ENCODE results near the gene VSTM4. TPM values are rescaled to one million over a fixed set of nuclear protein-coding genes. Genes with fewer than 3 reads are reported as not detected.

Gene VSTM4
- total RNA-seq, 2 donors from 2014 or later = 1.2 to 3.1 TPM

DNA sequence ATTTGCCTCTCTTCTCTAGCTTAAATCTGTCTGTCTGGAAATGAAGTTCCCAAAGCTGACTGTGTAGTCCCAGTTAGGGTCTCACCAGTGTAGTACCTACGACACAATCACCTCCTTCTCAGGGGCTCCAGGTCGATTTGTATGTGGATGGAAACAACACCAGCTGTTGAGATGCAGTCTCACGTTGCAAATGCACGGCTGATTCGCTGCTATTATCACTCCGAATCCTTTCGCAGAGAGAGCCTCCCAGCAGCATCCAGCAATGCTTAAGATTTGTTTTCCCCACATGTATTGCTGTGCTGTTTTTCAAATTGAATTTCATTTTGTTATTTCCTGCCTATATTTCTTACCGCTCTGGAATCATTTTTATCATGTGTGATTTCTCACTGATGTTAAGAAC is 16.3 kb downstream of the VSTM4 start:
- Histone ChIP-seq H3K4me3 (no peak overlapping the region), H3K9ac (ENCODE audit: low read depth in 2 of 2, low read length in 2 of 2) (no peak overlapping the region), H3K4me1 (no peaks in the 10 kb centered on the region), H3K27me3 (no peaks in the 10 kb centered on the region), H3K36me3 (no peaks in the 10 kb centered on the region), H3K9me3 (no peaks in the 10 kb centered on the region), H3K27ac (no peak overlapping the region)
- TF ChIP-seq, protein P1, sequence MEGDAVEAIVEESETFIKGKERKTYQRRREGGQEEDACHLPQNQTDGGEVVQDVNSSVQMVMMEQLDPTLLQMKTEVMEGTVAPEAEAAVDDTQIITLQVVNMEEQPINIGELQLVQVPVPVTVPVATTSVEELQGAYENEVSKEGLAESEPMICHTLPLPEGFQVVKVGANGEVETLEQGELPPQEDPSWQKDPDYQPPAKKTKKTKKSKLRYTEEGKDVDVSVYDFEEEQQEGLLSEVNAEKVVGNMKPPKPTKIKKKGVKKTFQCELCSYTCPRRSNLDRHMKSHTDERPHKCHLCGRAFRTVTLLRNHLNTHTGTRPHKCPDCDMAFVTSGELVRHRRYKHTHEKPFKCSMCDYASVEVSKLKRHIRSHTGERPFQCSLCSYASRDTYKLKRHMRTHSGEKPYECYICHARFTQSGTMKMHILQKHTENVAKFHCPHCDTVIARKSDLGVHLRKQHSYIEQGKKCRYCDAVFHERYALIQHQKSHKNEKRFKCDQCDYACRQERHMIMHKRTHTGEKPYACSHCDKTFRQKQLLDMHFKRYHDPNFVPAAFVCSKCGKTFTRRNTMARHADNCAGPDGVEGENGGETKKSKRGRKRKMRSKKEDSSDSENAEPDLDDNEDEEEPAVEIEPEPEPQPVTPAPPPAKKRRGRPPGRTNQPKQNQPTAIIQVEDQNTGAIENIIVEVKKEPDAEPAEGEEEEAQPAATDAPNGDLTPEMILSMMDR (IDR thresholded peaks at IDR 0.05) = no peak
- intact Hi-C loops (cut with DNase I) = no loop called here
- DNase-seq = no peak

DNA sequence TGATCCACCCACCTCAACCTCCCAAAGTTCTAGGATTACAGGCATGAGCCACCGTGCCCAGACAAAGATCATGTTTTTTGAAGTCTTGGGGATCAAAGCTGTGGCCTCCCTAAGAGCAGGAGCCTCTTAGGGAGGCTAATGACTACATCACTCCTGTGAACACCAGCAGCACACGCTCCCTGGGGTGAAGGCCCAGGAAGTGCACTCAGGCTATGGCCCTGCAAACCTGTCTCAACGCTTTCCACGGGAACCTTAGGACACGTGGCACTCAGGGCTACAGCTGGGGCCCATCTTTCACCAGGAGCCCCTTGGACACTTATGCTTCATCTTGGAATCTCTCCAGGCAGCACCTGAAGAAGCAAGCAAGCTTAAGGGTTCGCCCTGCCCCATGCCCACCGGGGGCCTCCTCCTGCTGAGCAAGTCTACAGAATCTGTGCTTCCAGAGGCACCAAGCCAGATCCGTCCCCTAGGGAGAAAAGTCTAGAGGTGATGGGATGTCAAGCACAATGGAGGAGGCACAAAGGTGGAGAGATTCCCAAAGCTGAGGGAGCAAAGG is 18.4 kb downstream of the VSTM4 start:
- TF ChIP-seq, protein P1 (IDR thresholded peaks at IDR 0.05) = no peak

DNA sequence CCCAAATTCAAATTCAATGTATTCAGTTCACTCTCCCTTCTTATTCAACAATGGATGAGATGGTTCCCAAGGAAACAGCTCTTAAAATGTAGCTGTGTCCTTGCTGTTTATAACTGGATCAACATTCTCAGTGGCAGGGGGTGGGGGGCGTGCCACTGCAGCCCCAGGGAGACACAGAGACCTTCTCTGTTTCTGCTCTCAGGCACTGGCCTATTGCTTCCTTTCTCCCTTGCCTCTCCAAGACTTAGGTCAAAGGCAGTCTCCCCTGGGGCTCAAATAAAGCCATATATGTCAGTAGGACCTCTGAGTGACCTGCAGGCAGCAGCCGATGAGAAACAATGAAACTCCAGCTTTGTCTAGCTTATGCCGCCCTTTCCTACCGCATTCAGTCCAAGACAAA is 20.7 kb downstream of the VSTM4 start:
- Histone ChIP-seq H3K27me3 (no peaks in the 10 kb centered on the region), H3K27ac (no peak overlapping the region), H3K9ac (ENCODE audit: low read depth in 2 of 2, low read length in 2 of 2) (no peak overlapping the region), H3K4me3 (no peak overlapping the region), H3K36me3 (no peaks in the 10 kb centered on the region), H3K9me3 (no peaks in the 10 kb centered on the region), H3K4me1 (no peaks in the 10 kb centered on the region)
- intact Hi-C loops (cut with DNase I) = no loop called here
- TF ChIP-seq, protein P1 (IDR thresholded peaks at IDR 0.05) = no peak
- no peak for DNase-seq

More for the DNA sequence above, 18.4 kb downstream of the VSTM4 start:
- Histone ChIP-seq H3K9me3 (no peaks in the 10 kb centered on the region), H3K9ac (ENCODE audit: low read depth in 2 of 2, low read length in 2 of 2) (no peak overlapping the region), H3K36me3 (no peaks in the 10 kb centered on the region), H3K4me3 (no peak overlapping the region), H3K4me1 (no peaks in the 10 kb centered on the region), H3K27me3 (no peaks in the 10 kb centered on the region), H3K27ac (no peak overlapping the region)
- no peak for DNase-seq
- intact Hi-C loops (cut with DNase I) = no loop called here

DNA sequence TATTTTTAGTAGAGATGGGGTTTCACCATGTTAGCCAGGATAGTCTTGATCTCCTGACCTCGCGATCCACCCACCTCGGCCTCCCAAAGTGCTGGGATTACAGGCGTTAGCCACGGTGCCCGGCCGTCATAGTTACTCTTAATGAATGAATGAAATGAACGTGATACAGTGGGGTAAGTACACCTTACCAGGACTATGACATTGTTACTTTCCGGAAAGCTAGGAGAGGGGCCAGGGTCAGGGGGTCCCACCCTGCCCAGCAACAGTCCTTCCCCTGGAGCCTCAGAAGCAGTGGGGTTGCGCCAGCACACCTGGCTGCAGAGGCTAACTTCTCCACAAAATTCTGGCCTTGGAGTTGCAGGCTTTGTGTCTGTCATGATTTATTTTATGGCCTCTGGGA is 21.4 kb downstream of the VSTM4 start:
- Histone ChIP-seq H3K4me3 (no peak overlapping the region), H3K27me3 (no peaks in the 10 kb centered on the region), H3K9ac (ENCODE audit: low read depth in 2 of 2, low read length in 2 of 2) (no peak overlapping the region), H3K36me3 (no peaks in the 10 kb centered on the region), H3K4me1 (no peaks in the 10 kb centered on the region), H3K9me3 (no peaks in the 10 kb centered on the region), H3K27ac (no peak overlapping the region)
- intact Hi-C loops (cut with DNase I) = no loop called here
- no peak for DNase-seq
- TF ChIP-seq, protein P1 (IDR thresholded peaks at IDR 0.05) = no peak

DNA sequence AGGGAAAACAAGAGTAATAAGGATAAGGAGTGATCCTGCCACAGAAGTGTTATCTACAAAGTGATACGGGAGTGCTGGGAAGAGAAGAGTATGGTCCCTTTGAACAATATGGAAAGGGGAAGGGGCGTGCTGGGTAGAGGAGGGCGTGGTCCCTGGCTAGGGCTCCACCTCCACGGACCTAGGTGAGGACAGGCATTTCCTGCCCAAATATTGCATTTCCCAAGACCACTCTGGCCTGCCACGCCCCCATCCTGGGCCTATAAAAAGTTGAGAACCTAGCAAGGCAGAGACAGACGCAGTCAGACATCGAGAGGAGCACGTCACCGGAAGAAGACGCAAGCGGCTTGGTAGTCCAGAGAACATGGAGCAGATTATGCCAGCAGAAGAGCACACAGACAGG is 22.8 kb downstream of the VSTM4 start:
- no peaks in the 10 kb centered on the region for H3K4me1 ChIP-seq
- no peaks in the 10 kb centered on the region for H3K9me3 ChIP-seq
- intact Hi-C loops (cut with DNase I) = no loop called here
- no peak overlapping the region for H3K9ac ChIP-seq (ENCODE audit: low read depth in 2 of 2, low read length in 2 of 2)
- TF ChIP-seq, protein P1 (IDR thresholded peaks at IDR 0.05) = no peak
- no peak overlapping the region for H3K4me3 ChIP-seq
- DNase-seq = no peak
- no peaks in the 10 kb centered on the region for H3K27me3 ChIP-seq
- no peak overlapping the region for H3K27ac ChIP-seq
- no peaks in the 10 kb centered on the region for H3K36me3 ChIP-seq
